GM12874 (cell line): ENCODE data around the gene TTC24.

Source experiments
- CTCF ChIP-seq: IDR thresholded peaks from 2 replicates; pipeline ENCODE4 v1.5.1; 2011; ENCODE audit warnings: low read depth, mild to moderate bottlenecking, control low read depth, low read length, moderate library complexity; ENCODE audit not compliant: insufficient read depth

The TTC24 gene

DNA sequence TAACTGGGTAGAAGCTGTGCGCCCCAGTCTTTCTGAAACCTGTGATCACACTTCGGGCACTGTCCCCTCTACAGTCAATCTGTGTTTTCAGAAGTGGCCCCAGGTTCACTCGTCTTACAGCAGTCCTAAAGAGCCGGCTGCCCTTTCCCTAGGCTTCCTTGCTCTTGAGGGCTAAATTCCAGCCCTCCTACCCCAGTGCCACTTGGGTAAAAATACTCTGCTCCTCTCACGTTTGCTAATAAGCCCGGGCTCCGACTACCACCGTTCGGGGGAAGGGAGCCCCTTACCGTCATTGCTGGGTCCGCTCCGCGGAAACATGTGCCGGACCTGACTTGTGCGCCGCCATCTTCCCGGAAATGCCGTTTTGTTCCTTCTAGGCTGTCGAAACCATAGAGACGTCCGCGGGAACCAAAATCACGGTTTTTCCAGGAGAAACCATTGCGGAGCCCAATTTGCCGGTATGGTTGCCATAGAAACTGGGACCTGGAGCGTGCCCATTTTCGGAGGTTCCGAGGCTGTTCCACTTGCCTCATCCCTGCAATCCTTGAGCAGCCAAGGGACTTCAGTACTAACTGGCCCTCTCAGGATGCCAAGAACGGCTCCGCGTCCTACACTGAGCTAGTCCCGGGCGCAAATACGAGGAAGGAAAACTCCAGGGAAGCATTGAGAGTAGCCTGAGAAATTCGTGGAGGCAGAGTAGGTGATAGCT lies 21.8 kb downstream of the TTC24 start, which contains the start of gene GPATCH4:
GPATCH4 (minus strand) TSS at position 358 of the 709 bp plus-strand sequence.
- no peak for TF ChIP-seq CTCF

GRCh38 chr1:156601892-156602291 lies 22.4 kb downstream of the TTC24 start:
- TF ChIP-seq CTCF: no peak

DNA sequence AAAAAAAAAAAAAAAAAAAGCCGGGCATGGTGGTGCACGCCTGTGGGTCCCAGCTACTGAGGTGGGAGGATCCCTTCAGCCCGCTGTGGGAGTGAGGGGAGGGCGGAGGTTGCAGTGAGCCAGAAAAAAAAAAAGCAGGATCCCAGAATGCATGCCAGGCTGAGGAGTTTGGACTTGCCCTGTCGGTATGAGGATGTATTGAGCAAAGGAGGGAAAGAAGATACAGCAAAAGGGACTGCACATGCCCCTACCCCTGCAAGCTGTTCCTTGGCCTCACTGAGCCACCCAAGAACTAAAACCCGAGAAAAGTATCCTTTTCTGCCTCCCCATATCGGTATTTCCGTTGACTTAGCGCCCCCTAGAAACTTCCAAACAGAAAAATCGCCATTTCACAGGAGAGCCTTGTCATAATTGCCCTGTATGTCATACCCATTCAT lies 23.1 kb downstream of the TTC24 start:
- TF ChIP-seq CTCF: peak; percentile 54

- peak; percentile 76 for TF ChIP-seq CTCF
Observed at GRCh38 chr1:156608036-156608674, 28.6 kb downstream of the TTC24 start.

GRCh38 chr1:156608981-156609380 lies 29.5 kb downstream of the TTC24 start:
- peak; percentile 67 for TF ChIP-seq CTCF

DNA sequence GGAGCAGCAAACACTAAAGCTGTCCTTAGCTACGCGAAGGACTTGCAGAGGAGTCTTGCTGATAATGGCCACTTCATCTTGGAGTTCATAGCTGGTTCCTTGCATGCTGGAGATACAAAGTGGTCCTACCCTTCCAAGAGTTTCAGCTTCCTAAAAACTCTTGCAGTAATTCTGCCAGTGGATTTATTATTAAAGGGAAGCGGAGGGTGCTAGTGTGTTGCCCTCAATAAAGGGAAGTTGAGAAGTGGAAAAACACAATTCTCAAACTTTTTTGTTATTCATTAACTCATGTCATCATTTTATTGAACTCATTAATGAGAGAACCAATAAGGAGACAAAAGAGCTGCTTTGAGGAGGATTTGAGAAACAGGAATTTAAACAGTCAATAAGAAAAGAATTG lies 33.1 kb downstream of the TTC24 start:
- TF ChIP-seq CTCF: no peak

- TF ChIP-seq CTCF: no peak
Observed at GRCh38 chr1:156615946-156616345, 36.4 kb downstream of the TTC24 start.
